ENCODE results near the gene ABCA9.

ABCA9 gene

GRCh38 chr17:69061721-69062556 is 1.2 kb upstream of the ABCA9 start:
- Histone ChIP-seq H3K9me3 (ENCODE audit: insufficient read depth, low read depth, low read length) (no peaks in the 10 kb centered on the region), H4K8ac (ENCODE audit: low read depth, low read length) (no peak overlapping the region), H3K23ac (ENCODE audit: low read length) (no peak overlapping the region), H3K4me2 (ENCODE audit: low read length) (no peak overlapping the region), H2BK12ac (ENCODE audit: low read length) (no peak overlapping the region), H2BK5ac (ENCODE audit: low read depth, low read length, poor library complexity) (no peak overlapping the region), H3K79me1 (ENCODE audit: low read length) (no peaks in the 10 kb centered on the region), H3K79me2 (ENCODE audit: control insufficient read depth, insufficient read depth, low read length, poor library complexity) (no peaks in the 10 kb centered on the region), H3K14ac (ENCODE audit: low read length) (no peak overlapping the region), H3K4me1 (ENCODE audit: control insufficient read depth in 1 of 2, insufficient read depth in 2 of 2, low read length in 2 of 2) (no peaks in the 10 kb centered on the region), H2AK5ac (ENCODE audit: low read length) (no peak overlapping the region), H4K12ac (ENCODE audit: low read depth, low read length) (no peak overlapping the region), H3K36me3 (ENCODE audit: control insufficient read depth in 1 of 2, insufficient read depth in 2 of 2, low read length in 2 of 2) (no peaks in the 10 kb centered on the region), H3K4ac (ENCODE audit: low read depth, low read length) (no peak overlapping the region), H3K9ac (ENCODE audit: low read length) (no peak overlapping the region), H4K91ac (ENCODE audit: low read depth, low read length) (no peak overlapping the region), H2BK120ac (ENCODE audit: insufficient read depth, low read length, poor library complexity) (no peak overlapping the region), H2AFZ (ENCODE audit: insufficient read depth, low read length, poor library complexity) (no peak overlapping the region), H3K27ac (ENCODE audit: low read depth, low read length) (no peak overlapping the region), H3K4me3 (ENCODE audit: low read depth, low read length) (no peak overlapping the region), H3K27me3 (ENCODE audit: insufficient read depth, low read length) (no peaks in the 10 kb centered on the region), H3K18ac (ENCODE audit: low read length) (no peak overlapping the region)
- no peak for DNase-seq
- WGBS (ENCODE audit: extremely low coverage, insufficient coverage, insufficient read length): no CpG with 5 or more reads among the region's 4 CpGs

GRCh38 chr17:69059458-69060175 is 1.1 kb downstream of the ABCA9 start:
- no peak for DNase-seq
- H3K36me3 ChIP-seq (ENCODE audit: control insufficient read depth in 1 of 2, insufficient read depth in 2 of 2, low read length in 2 of 2): no peaks in the 10 kb centered on the region
- no peaks in the 10 kb centered on the region for H3K4me1 ChIP-seq (ENCODE audit: control insufficient read depth in 1 of 2, insufficient read depth in 2 of 2, low read length in 2 of 2)

GRCh38 chr17:69058165-69058564 is 2.6 kb downstream of the ABCA9 start:
- H4K91ac ChIP-seq (ENCODE audit: low read depth, low read length): no peak overlapping the region
- H3K27ac ChIP-seq (ENCODE audit: low read depth, low read length): no peak overlapping the region
- peak in 1 of 2 donors; percentile 43 for DNase-seq
- no peaks in the 10 kb centered on the region for H3K79me1 ChIP-seq (ENCODE audit: low read length)
- H2BK120ac ChIP-seq (ENCODE audit: insufficient read depth, low read length, poor library complexity): no peak overlapping the region
- no peak overlapping the region for H3K4me2 ChIP-seq (ENCODE audit: low read length)
- no peak overlapping the region for H3K9ac ChIP-seq (ENCODE audit: low read length)
- no peaks in the 10 kb centered on the region for H3K79me2 ChIP-seq (ENCODE audit: control insufficient read depth, insufficient read depth, low read length, poor library complexity)
- H3K4ac ChIP-seq (ENCODE audit: low read depth, low read length): no peak overlapping the region
- H3K4me1 ChIP-seq (ENCODE audit: control insufficient read depth in 1 of 2, insufficient read depth in 2 of 2, low read length in 2 of 2): no peaks in the 10 kb centered on the region
- no peak overlapping the region for H2AK5ac ChIP-seq (ENCODE audit: low read length)
- no peak overlapping the region for H3K14ac ChIP-seq (ENCODE audit: low read length)
- H3K27me3 ChIP-seq (ENCODE audit: insufficient read depth, low read length): no peaks in the 10 kb centered on the region
- H3K9me3 ChIP-seq (ENCODE audit: insufficient read depth, low read depth, low read length): no peaks in the 10 kb centered on the region
- no peak overlapping the region for H2BK5ac ChIP-seq (ENCODE audit: low read depth, low read length, poor library complexity)
- H3K4me3 ChIP-seq (ENCODE audit: low read depth, low read length): no peak overlapping the region
- no peak overlapping the region for H4K8ac ChIP-seq (ENCODE audit: low read depth, low read length)
- H3K23ac ChIP-seq (ENCODE audit: low read length): no peak overlapping the region
- no peak overlapping the region for H3K18ac ChIP-seq (ENCODE audit: low read length)
- no peak overlapping the region for H2AFZ ChIP-seq (ENCODE audit: insufficient read depth, low read length, poor library complexity)
- no peak overlapping the region for H4K12ac ChIP-seq (ENCODE audit: low read depth, low read length)
- no peaks in the 10 kb centered on the region for H3K36me3 ChIP-seq (ENCODE audit: control insufficient read depth in 1 of 2, insufficient read depth in 2 of 2, low read length in 2 of 2)
- H2BK12ac ChIP-seq (ENCODE audit: low read length): no peak overlapping the region
- no CpG with 5 or more reads among the region's 1 CpG for WGBS (ENCODE audit: extremely low coverage, insufficient coverage, insufficient read length)

More at GRCh38 chr17:69059458-69060175, 1.1 kb downstream of the ABCA9 start:
- Histone ChIP-seq H3K14ac (ENCODE audit: low read length) (no peak overlapping the region), H4K91ac (ENCODE audit: low read depth, low read length) (no peak overlapping the region), H3K23ac (ENCODE audit: low read length) (no peak overlapping the region), H3K79me1 (ENCODE audit: low read length) (no peaks in the 10 kb centered on the region), H2BK5ac (ENCODE audit: low read depth, low read length, poor library complexity) (no peak overlapping the region), H4K12ac (ENCODE audit: low read depth, low read length) (no peak overlapping the region), H2AFZ (ENCODE audit: insufficient read depth, low read length, poor library complexity) (no peak overlapping the region), H2BK120ac (ENCODE audit: insufficient read depth, low read length, poor library complexity) (no peak overlapping the region), H2BK12ac (ENCODE audit: low read length) (no peak overlapping the region), H3K18ac (ENCODE audit: low read length) (no peak overlapping the region), H2AK5ac (ENCODE audit: low read length) (no peak overlapping the region), H3K27me3 (ENCODE audit: insufficient read depth, low read length) (no peaks in the 10 kb centered on the region), H3K9ac (ENCODE audit: low read length) (no peak overlapping the region), H4K8ac (ENCODE audit: low read depth, low read length) (no peak overlapping the region), H3K4me2 (ENCODE audit: low read length) (no peak overlapping the region), H3K4me3 (ENCODE audit: low read depth, low read length) (no peak overlapping the region), H3K27ac (ENCODE audit: low read depth, low read length) (no peak overlapping the region), H3K9me3 (ENCODE audit: insufficient read depth, low read depth, low read length) (no peaks in the 10 kb centered on the region), H3K79me2 (ENCODE audit: control insufficient read depth, insufficient read depth, low read length, poor library complexity) (no peaks in the 10 kb centered on the region), H3K4ac (ENCODE audit: low read depth, low read length) (no peak overlapping the region)
- WGBS (ENCODE audit: extremely low coverage, insufficient coverage, insufficient read length): no CpG with 5 or more reads among the region's 7 CpGs

GRCh38 chr17:69057280-69057679 is 3.4 kb downstream of the ABCA9 start:
- Histone ChIP-seq H3K23ac (ENCODE audit: low read length) (no peak overlapping the region), H3K4me1 (ENCODE audit: control insufficient read depth in 1 of 2, insufficient read depth in 2 of 2, low read length in 2 of 2) (no peaks in the 10 kb centered on the region), H3K79me2 (ENCODE audit: control insufficient read depth, insufficient read depth, low read length, poor library complexity) (no peaks in the 10 kb centered on the region), H3K4ac (ENCODE audit: low read depth, low read length) (no peak overlapping the region), H2BK120ac (ENCODE audit: insufficient read depth, low read length, poor library complexity) (no peak overlapping the region), H3K9me3 (ENCODE audit: insufficient read depth, low read depth, low read length) (no peaks in the 10 kb centered on the region), H3K14ac (ENCODE audit: low read length) (no peak overlapping the region), H3K36me3 (ENCODE audit: control insufficient read depth in 1 of 2, insufficient read depth in 2 of 2, low read length in 2 of 2) (no peaks in the 10 kb centered on the region), H4K12ac (ENCODE audit: low read depth, low read length) (no peak overlapping the region), H2BK12ac (ENCODE audit: low read length) (no peak overlapping the region), H3K4me2 (ENCODE audit: low read length) (no peak overlapping the region), H3K9ac (ENCODE audit: low read length) (no peak overlapping the region), H3K27ac (ENCODE audit: low read depth, low read length) (no peak overlapping the region), H2BK5ac (ENCODE audit: low read depth, low read length, poor library complexity) (no peak overlapping the region), H4K91ac (ENCODE audit: low read depth, low read length) (no peak overlapping the region), H3K4me3 (ENCODE audit: low read depth, low read length) (no peak overlapping the region), H3K79me1 (ENCODE audit: low read length) (no peaks in the 10 kb centered on the region), H2AK5ac (ENCODE audit: low read length) (no peak overlapping the region), H3K18ac (ENCODE audit: low read length) (no peak overlapping the region), H4K8ac (ENCODE audit: low read depth, low read length) (no peak overlapping the region), H2AFZ (ENCODE audit: insufficient read depth, low read length, poor library complexity) (no peak overlapping the region), H3K27me3 (ENCODE audit: insufficient read depth, low read length) (no peaks in the 10 kb centered on the region)
- WGBS (ENCODE audit: extremely low coverage, insufficient coverage, insufficient read length): no CpG with 5 or more reads among the region's 1 CpG
- DNase-seq: no peak
